B cell (primary cell): ENCODE measurements around the gene LIPE.

Experiments
- CTCF ChIP-seq: fragments of 200-600 bp; IDR thresholded peaks from one replicate; pipeline ENCODE4 v1.8.0; 2022; ENCODE audit warnings: antibody characterized with exemption, mild to moderate bottlenecking
- EZH2 ChIP-seq: IDR thresholded peaks from 2 replicates; pipeline ENCODE4 v1.6.1; 2012; ENCODE audit warnings: borderline replicate concordance, low read depth, mild to moderate bottlenecking, moderate library complexity, low read length; ENCODE audit not compliant: insufficient read depth, poor library complexity, severe bottlenecking

GRCh38 chr19:42472402-42473147, 45.4 kb upstream of the LIPE start:
- TF ChIP-seq CTCF (no peak), EZH2 (no peak)
